Effector memory CD4-positive, alpha-beta T cell (primary cell): ENCODE results near the gene YBX3.

Experiments used
- DNase-seq, 3 donors: peaks; one replicate each; pipeline ENCODE4 v3.0.0-alpha.2; 2020
- H3K27ac ChIP-seq: 2 replicates; pipeline ENCODE4 v1.7.0; 2013; ENCODE audit warnings: mild to moderate bottlenecking, low read length, moderate library complexity; ENCODE audit not compliant: insufficient read depth, poor library complexity, severe bottlenecking
- H3K27me3 ChIP-seq: replicated peaks from 2 replicates; pipeline ENCODE4 v1.7.0; 2013; ENCODE audit warnings: mild to moderate bottlenecking, low read length; ENCODE audit not compliant: insufficient read depth, control insufficient read depth, poor library complexity, severe bottlenecking
- H3K36me3 ChIP-seq: 2 replicates; pipeline ENCODE4 v1.7.0; 2013; ENCODE audit warnings: mild to moderate bottlenecking, low read length, moderate library complexity; ENCODE audit not compliant: control insufficient read depth, insufficient read depth
- H3K4me1 ChIP-seq: 2 replicates; pipeline ENCODE4 v1.7.0; 2013; ENCODE audit warnings: low read length, mild to moderate bottlenecking; ENCODE audit not compliant: control insufficient read depth, insufficient read depth, poor library complexity, severe bottlenecking
- H3K4me3 ChIP-seq: 2 replicates; pipeline ENCODE4 v1.7.0; 2013; ENCODE audit warnings: low read length, low read depth, mild to moderate bottlenecking; ENCODE audit not compliant: insufficient read depth, poor library complexity, severe bottlenecking
- H3K9me3 ChIP-seq: 2 replicates; pipeline ENCODE4 v1.7.0; 2013; ENCODE audit warnings: mild to moderate bottlenecking, low read length, moderate library complexity; ENCODE audit not compliant: control insufficient read depth

YBX3 gene

GRCh38 chr12:10715491-10715890 lies 7.6 kb downstream of the YBX3 start:
- peaks cover 5% of the 10 kb centered on the region for H3K4me1 ChIP-seq
- DNase-seq, result no peak
- H3K4me3 ChIP-seq, result no peak overlapping the region
- H3K9me3 ChIP-seq, result no peaks in the 10 kb centered on the region
- no peak overlapping the region for H3K27ac ChIP-seq
- H3K27me3 ChIP-seq, result no peaks in the 10 kb centered on the region
- H3K36me3 ChIP-seq, result no peaks in the 10 kb centered on the region

- no peak overlapping the region for H3K4me3 ChIP-seq
- no peaks in the 10 kb centered on the region for H3K9me3 ChIP-seq
- H3K4me1 ChIP-seq, result no peaks in the 10 kb centered on the region
- no peaks in the 10 kb centered on the region for H3K36me3 ChIP-seq
- no peak for DNase-seq
- H3K27ac ChIP-seq, result no peak overlapping the region
- H3K27me3 ChIP-seq, result peaks cover 3% of the 10 kb centered on the region
Observed at GRCh38 chr12:10709808-10710207, 13.3 kb downstream of the YBX3 start.

- no peak for DNase-seq
- H3K4me1 ChIP-seq, result no peaks in the 10 kb centered on the region
- no peak overlapping the region for H3K4me3 ChIP-seq
- H3K9me3 ChIP-seq, result no peaks in the 10 kb centered on the region
- H3K27ac ChIP-seq, result no peak overlapping the region
- H3K36me3 ChIP-seq, result no peaks in the 10 kb centered on the region
- peaks cover 3% of the 10 kb centered on the region for H3K27me3 ChIP-seq
Observed at GRCh38 chr12:10708862-10709261, 14.3 kb downstream of the YBX3 start.

- no peaks in the 10 kb centered on the region for H3K4me1 ChIP-seq
- H3K27me3 ChIP-seq, result peaks cover 3% of the 10 kb centered on the region
- no peaks in the 10 kb centered on the region for H3K9me3 ChIP-seq
- H3K36me3 ChIP-seq, result no peaks in the 10 kb centered on the region
- no peak overlapping the region for H3K27ac ChIP-seq
- no peak overlapping the region for H3K4me3 ChIP-seq
- DNase-seq, result no peak
Observed at GRCh38 chr12:10705655-10706054, 17.5 kb downstream of the YBX3 start.

GRCh38 chr12:10701843-10702242 lies 21.3 kb downstream of the YBX3 start:
- no peak for DNase-seq
- Histone ChIP-seq H3K27me3 (no peaks in the 10 kb centered on the region), H3K9me3 (no peaks in the 10 kb centered on the region), H3K4me3 (no peak overlapping the region), H3K27ac (no peak overlapping the region), H3K36me3 (no peaks in the 10 kb centered on the region), H3K4me1 (no peaks in the 10 kb centered on the region)

- no peaks in the 10 kb centered on the region for H3K36me3 ChIP-seq
Observed at GRCh38 chr12:10701131-10701681, 21.9 kb downstream of the YBX3 start.

GRCh38 chr12:10700581-10700980 lies 22.5 kb downstream of the YBX3 start:
- Histone ChIP-seq H3K27ac (no peak overlapping the region), H3K4me3 (no peak overlapping the region), H3K4me1 (no peaks in the 10 kb centered on the region), H3K9me3 (no peaks in the 10 kb centered on the region), H3K36me3 (no peaks in the 10 kb centered on the region), H3K27me3 (no peaks in the 10 kb centered on the region)
- no peak for DNase-seq

More at GRCh38 chr12:10701131-10701681, 21.9 kb downstream of the YBX3 start:
- no peaks in the 10 kb centered on the region for H3K9me3 ChIP-seq
- H3K27ac ChIP-seq, result no peak overlapping the region
- H3K27me3 ChIP-seq, result no peaks in the 10 kb centered on the region
- H3K4me3 ChIP-seq, result no peak overlapping the region
- DNase-seq, result no peak
- H3K4me1 ChIP-seq, result no peaks in the 10 kb centered on the region

- Histone ChIP-seq H3K4me3 (no peak overlapping the region), H3K36me3 (no peaks in the 10 kb centered on the region), H3K27ac (no peak overlapping the region), H3K27me3 (no peaks in the 10 kb centered on the region), H3K4me1 (no peaks in the 10 kb centered on the region), H3K9me3 (no peaks in the 10 kb centered on the region)
- DNase-seq, result no peak
Observed at GRCh38 chr12:10697862-10698261, 25.3 kb downstream of the YBX3 start.

- H3K4me3 ChIP-seq, result no peak overlapping the region
- no peaks in the 10 kb centered on the region for H3K4me1 ChIP-seq
- no peak overlapping the region for H3K27ac ChIP-seq
- no peak for DNase-seq
- no peaks in the 10 kb centered on the region for H3K9me3 ChIP-seq
- no peaks in the 10 kb centered on the region for H3K27me3 ChIP-seq
- no peaks in the 10 kb centered on the region for H3K36me3 ChIP-seq
Observed at GRCh38 chr12:10697156-10697555, 26.0 kb downstream of the YBX3 start.

GRCh38 chr12:10690906-10691305 lies 32.2 kb downstream of the YBX3 start:
- H3K9me3 ChIP-seq, result no peaks in the 10 kb centered on the region
- no peak overlapping the region for H3K27ac ChIP-seq
- no peak for DNase-seq
- no peak overlapping the region for H3K4me3 ChIP-seq
- no peaks in the 10 kb centered on the region for H3K27me3 ChIP-seq
- no peaks in the 10 kb centered on the region for H3K4me1 ChIP-seq
- H3K36me3 ChIP-seq, result no peaks in the 10 kb centered on the region
